ENCODE data around the gene GMPR2.

GRCh38 chr14:24274101-24274543 lies 41.4 kb downstream of the GMPR2 start:
- TF ChIP-seq CTCF (IDR thresholded peaks at IDR 0.05; ENCODE audit: low read depth, low read length) (no peak), POLR2A (IDR thresholded peaks at IDR 0.05; ENCODE audit: extremely low read depth, insufficient read length) (no peak), MYC (IDR thresholded peaks at IDR 0.05; ENCODE audit: low read depth, low read length) (no peak)
